BE2C (cell line): Measurements from ENCODE around the gene ARHGEF26.

Source experiments
- DNase-seq: peaks from one replicate; pipeline ENCODE4 v3.0.0-alpha.2; 2020
- H3K27me3 ChIP-seq: fragments of 250-450 bp; sonication (Bioruptor Pico); 2 replicates; pipeline ENCODE4 v1.5.1; 2020; ENCODE audit warnings: mild to moderate bottlenecking
- H3K36me3 ChIP-seq: fragments of 250-450 bp; sonication (Bioruptor Pico); 2 replicates; pipeline ENCODE4 v1.5.1; 2020; ENCODE audit warnings: mild to moderate bottlenecking
- H3K4me1 ChIP-seq: fragments of 250-450 bp; sonication (Bioruptor Pico); 2 replicates; pipeline ENCODE4 v1.5.1; 2020
- H3K4me3 ChIP-seq: 2 replicates; pipeline ENCODE4 v1.5.1; 2011; ENCODE audit warnings: low read depth, low read length
- H3K9me3 ChIP-seq: fragments of 250-450 bp; sonication (Bioruptor Pico); 2 replicates; pipeline ENCODE4 v1.5.1; 2020
- CTCF ChIP-seq: IDR thresholded peaks from 2 replicates; pipeline ENCODE4 v1.5.1; 2012; ENCODE audit warnings: mild to moderate bottlenecking, low read depth, low read length

The ARHGEF26 gene

GRCh38 chr3:154122912-154123559 is 1.8 kb downstream of the ARHGEF26 start:
- no peak for DNase-seq
- no peak for TF ChIP-seq CTCF
- Histone ChIP-seq H3K36me3 (no peaks in the 10 kb centered on the region), H3K27me3 (peaks cover 32% of the 10 kb centered on the region), H3K4me3 (no peak overlapping the region), H3K9me3 (no peaks in the 10 kb centered on the region), H3K4me1 (no peaks in the 10 kb centered on the region)

- H3K9me3 ChIP-seq: no peaks in the 10 kb centered on the region
- no peak for TF ChIP-seq CTCF
- H3K4me3 ChIP-seq: no peak overlapping the region
- H3K4me1 ChIP-seq: no peaks in the 10 kb centered on the region
- peaks cover 32% of the 10 kb centered on the region for H3K27me3 ChIP-seq
- H3K36me3 ChIP-seq: no peaks in the 10 kb centered on the region
- DNase-seq: no peak
Observed at GRCh38 chr3:154123906-154124305, 2.7 kb downstream of the ARHGEF26 start.

- no peak for DNase-seq
- no peak for TF ChIP-seq CTCF
- H3K4me3 ChIP-seq: no peak overlapping the region
Observed at GRCh38 chr3:154125378-154126030, 4.3 kb downstream of the ARHGEF26 start.

GRCh38 chr3:154126651-154127050 is 5.5 kb downstream of the ARHGEF26 start:
- Histone ChIP-seq H3K4me3 (no peak overlapping the region), H3K36me3 (no peaks in the 10 kb centered on the region), H3K4me1 (no peaks in the 10 kb centered on the region), H3K9me3 (no peaks in the 10 kb centered on the region), H3K27me3 (peaks cover 21% of the 10 kb centered on the region)
- TF ChIP-seq CTCF: no peak
- no peak for DNase-seq

More at GRCh38 chr3:154125378-154126030, 4.3 kb downstream of the ARHGEF26 start:
- Histone ChIP-seq H3K36me3 (no peaks in the 10 kb centered on the region), H3K27me3 (peaks cover 30% of the 10 kb centered on the region), H3K4me1 (no peaks in the 10 kb centered on the region), H3K9me3 (no peaks in the 10 kb centered on the region)

- H3K9me3 ChIP-seq: no peaks in the 10 kb centered on the region
- H3K27me3 ChIP-seq: no peaks in the 10 kb centered on the region; the same call in 1 of the 2 replicates
- no peak for TF ChIP-seq CTCF
- no peaks in the 10 kb centered on the region for H3K36me3 ChIP-seq
- no peak for DNase-seq
- H3K4me3 ChIP-seq: no peak overlapping the region
- no peaks in the 10 kb centered on the region for H3K4me1 ChIP-seq
Observed at GRCh38 chr3:154129625-154130024, 8.4 kb downstream of the ARHGEF26 start.

GRCh38 chr3:154130540-154130939 is 9.3 kb downstream of the ARHGEF26 start:
- Histone ChIP-seq H3K4me3 (no peak overlapping the region), H3K9me3 (no peaks in the 10 kb centered on the region), H3K4me1 (no peaks in the 10 kb centered on the region), H3K27me3 (no peaks in the 10 kb centered on the region; the same call in 1 of the 2 replicates), H3K36me3 (no peaks in the 10 kb centered on the region)
- no peak for TF ChIP-seq CTCF
- DNase-seq: no peak
